SK-N-SH treated with all-trans-retinoic acid at 6 μM for 48 hours (cell line): ENCODE results near the gene FPGS.

Experiments used
- ATAC-seq: fragments of 200-7000 bp; cut with Tn5 transposase; 3 replicates; pipeline ENCODE4 v1.9.1; 2020; ENCODE audit warnings: mild to moderate bottlenecking, moderate library complexity
- ARNTL ChIP-seq: fragments of 450-650 bp; formaldehyde crosslinking; IDR thresholded peaks from 2 replicates; pipeline ENCODE4 v1.5.0; 2020; ENCODE audit warnings: low read depth, mild to moderate bottlenecking, moderate library complexity, borderline replicate concordance
- BACH2 ChIP-seq: fragments of 250-450 bp; sonication (Bioruptor Pico); IDR thresholded peaks from 2 replicates; pipeline ENCODE4 v1.9.0; 2021; ENCODE audit warnings: mild to moderate bottlenecking, borderline replicate concordance
- CREB5 ChIP-seq: fragments of 250-450 bp; sonication (Bioruptor Pico); IDR thresholded peaks from 2 replicates; pipeline ENCODE4 v1.5.1; 2020; ENCODE audit warnings: low read depth, mild to moderate bottlenecking, moderate library complexity
- ESRRG ChIP-seq: fragments of 250-450 bp; sonication (Bioruptor Pico); IDR thresholded peaks from 2 replicates; pipeline ENCODE4 v1.6.1; 2021; ENCODE audit warnings: mild to moderate bottlenecking
- GLIS3 ChIP-seq: fragments of 250-450 bp; sonication (Bioruptor Pico); IDR thresholded peaks from 2 replicates; pipeline ENCODE4 v1.5.0; 2020; ENCODE audit warnings: mild to moderate bottlenecking, moderate library complexity
- ISL1 ChIP-seq: fragments of 250-450 bp; sonication (Bioruptor Pico); IDR thresholded peaks from 2 replicates; pipeline ENCODE4 v2.1.2; 2022; ENCODE audit warnings: mild to moderate bottlenecking, moderate library complexity
- POU6F1 ChIP-seq: fragments of 250-450 bp; sonication (Bioruptor Pico); IDR thresholded peaks from 2 replicates; pipeline ENCODE4 v1.8.0; 2021; ENCODE audit warnings: low read depth, mild to moderate bottlenecking, moderate library complexity, borderline replicate concordance
- PPARA ChIP-seq: fragments of 250-450 bp; sonication (Bioruptor Pico); IDR thresholded peaks from 2 replicates; pipeline ENCODE4 v1.5.0; 2020; ENCODE audit warnings: mild to moderate bottlenecking, borderline replicate concordance
- RARB ChIP-seq: fragments of 250-450 bp; sonication (Bioruptor Pico); IDR thresholded peaks from 2 replicates; pipeline ENCODE4 v1.8.0; 2021; ENCODE audit warnings: mild to moderate bottlenecking, moderate library complexity
- TCF4 ChIP-seq: fragments of 250-450 bp; sonication (Bioruptor Pico); IDR thresholded peaks from 2 replicates; pipeline ENCODE4 v1.8.0; 2021; ENCODE audit warnings: mild to moderate bottlenecking, moderate library complexity, borderline replicate concordance
- TOX ChIP-seq: fragments of 250-450 bp; sonication (Bioruptor Pico); IDR thresholded peaks from 2 replicates; pipeline ENCODE4 v1.8.0; 2021; ENCODE audit warnings: mild to moderate bottlenecking, moderate library complexity, borderline replicate concordance
- ZC3H10 ChIP-seq: fragments of 250-450 bp; sonication (Bioruptor Pico); IDR thresholded peaks from 2 replicates; pipeline ENCODE4 v1.5.1; 2021; ENCODE audit warnings: mild to moderate bottlenecking, moderate library complexity
- ZFP3 ChIP-seq: fragments of 250-450 bp; sonication (Bioruptor Pico); IDR thresholded peaks from 2 replicates; pipeline ENCODE4 v1.5.0; 2020; ENCODE audit warnings: mild to moderate bottlenecking, moderate library complexity
- ZFP30 ChIP-seq: fragments of 450-650 bp; formaldehyde crosslinking; IDR thresholded peaks from 2 replicates; pipeline ENCODE4 v1.5.0; 2022; ENCODE audit warnings: mild to moderate bottlenecking, moderate library complexity
- ZNF565 ChIP-seq: fragments of 450-650 bp; formaldehyde crosslinking; conservative IDR thresholded peaks from 2 replicates; pipeline ENCODE4 v1.5.0; 2020; ENCODE audit warnings: low read depth, mild to moderate bottlenecking, moderate library complexity
- ZNF70 ChIP-seq: fragments of 450-650 bp; formaldehyde crosslinking; IDR thresholded peaks from 2 replicates; pipeline ENCODE4 v1.5.0; 2020; ENCODE audit warnings: mild to moderate bottlenecking, moderate library complexity
- TF ChIP-seq, protein P1 (sequence below): fragments of 250-450 bp; sonication (Bioruptor Pico); IDR thresholded peaks from 2 replicates; pipeline ENCODE4 v1.5.0; 2020; ENCODE audit warnings: mild to moderate bottlenecking, moderate library complexity
- TF ChIP-seq, protein P2 (sequence below): fragments of 250-450 bp; sonication (Bioruptor Pico); IDR thresholded peaks from 2 replicates; pipeline ENCODE4 v1.5.1; 2021; ENCODE audit warnings: mild to moderate bottlenecking, moderate library complexity

The FPGS gene

DNA sequence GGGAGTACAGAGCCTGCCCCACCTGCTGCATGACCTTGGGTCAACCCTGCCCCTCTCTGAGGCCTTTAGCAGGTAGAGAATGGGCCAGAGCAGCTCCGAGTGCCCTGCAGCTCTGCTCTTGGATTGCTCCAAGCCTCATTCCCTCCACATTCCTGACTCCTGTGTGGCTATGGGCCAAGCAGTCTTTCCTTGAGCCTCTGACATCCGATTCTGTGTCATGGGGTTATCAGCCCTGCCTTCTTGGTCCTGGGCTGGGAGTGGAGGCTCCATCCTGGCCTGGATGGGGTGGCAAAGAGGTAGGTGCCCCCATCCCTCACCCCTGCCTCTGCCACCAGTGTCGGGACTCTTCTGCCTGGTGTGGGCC lies 13.7 kb downstream of the FPGS start:
- ATAC-seq = peak; percentile 3; the same call in 2 of the 3 replicates
- TF ChIP-seq ESRRG (CRISPR knock-in tag) (no peak), ARNTL (CRISPR knock-in tag) (no peak), ZFP30 (CRISPR knock-in tag) (no peak), ZNF70 (no peak), CREB5 (CRISPR knock-in tag) (no peak), TCF4 (CRISPR knock-in tag) (no peak), BACH2 (no peak)
- TF ChIP-seq, all 23 proteins: peak for 0

DNA sequence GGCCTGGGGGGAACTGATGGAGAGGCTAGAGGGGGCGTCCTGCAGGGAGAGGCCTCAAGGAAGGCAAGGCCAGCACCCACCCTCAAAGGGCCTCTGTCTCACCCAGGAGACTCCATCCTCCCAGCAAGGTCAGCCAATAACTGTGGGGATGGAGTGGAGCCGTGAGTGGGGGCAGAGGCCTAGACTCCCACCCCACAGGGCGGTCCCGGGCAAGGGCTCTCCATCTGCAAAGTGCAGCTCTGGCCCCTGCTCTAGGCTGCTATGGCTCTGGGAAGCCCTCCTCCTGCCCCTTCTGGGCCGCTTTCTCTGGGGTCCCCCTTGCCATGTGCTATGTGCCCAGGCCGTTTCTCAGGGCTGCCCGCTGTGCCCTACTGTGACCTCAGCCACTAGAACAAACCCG lies 14.0 kb downstream of the FPGS start:
- peak; percentile 3; the same call in 2 of the 3 replicates for ATAC-seq

GRCh38 chr9:127817881-127818434 lies 15.3 kb downstream of the FPGS start:
- ATAC-seq = peak; percentile 26; the same call in 2 of the 3 replicates
- TF ChIP-seq TOX (CRISPR knock-in tag) = no peak
- no peak for TF ChIP-seq GLIS3 (CRISPR knock-in tag)
- TF ChIP-seq, protein P1, sequence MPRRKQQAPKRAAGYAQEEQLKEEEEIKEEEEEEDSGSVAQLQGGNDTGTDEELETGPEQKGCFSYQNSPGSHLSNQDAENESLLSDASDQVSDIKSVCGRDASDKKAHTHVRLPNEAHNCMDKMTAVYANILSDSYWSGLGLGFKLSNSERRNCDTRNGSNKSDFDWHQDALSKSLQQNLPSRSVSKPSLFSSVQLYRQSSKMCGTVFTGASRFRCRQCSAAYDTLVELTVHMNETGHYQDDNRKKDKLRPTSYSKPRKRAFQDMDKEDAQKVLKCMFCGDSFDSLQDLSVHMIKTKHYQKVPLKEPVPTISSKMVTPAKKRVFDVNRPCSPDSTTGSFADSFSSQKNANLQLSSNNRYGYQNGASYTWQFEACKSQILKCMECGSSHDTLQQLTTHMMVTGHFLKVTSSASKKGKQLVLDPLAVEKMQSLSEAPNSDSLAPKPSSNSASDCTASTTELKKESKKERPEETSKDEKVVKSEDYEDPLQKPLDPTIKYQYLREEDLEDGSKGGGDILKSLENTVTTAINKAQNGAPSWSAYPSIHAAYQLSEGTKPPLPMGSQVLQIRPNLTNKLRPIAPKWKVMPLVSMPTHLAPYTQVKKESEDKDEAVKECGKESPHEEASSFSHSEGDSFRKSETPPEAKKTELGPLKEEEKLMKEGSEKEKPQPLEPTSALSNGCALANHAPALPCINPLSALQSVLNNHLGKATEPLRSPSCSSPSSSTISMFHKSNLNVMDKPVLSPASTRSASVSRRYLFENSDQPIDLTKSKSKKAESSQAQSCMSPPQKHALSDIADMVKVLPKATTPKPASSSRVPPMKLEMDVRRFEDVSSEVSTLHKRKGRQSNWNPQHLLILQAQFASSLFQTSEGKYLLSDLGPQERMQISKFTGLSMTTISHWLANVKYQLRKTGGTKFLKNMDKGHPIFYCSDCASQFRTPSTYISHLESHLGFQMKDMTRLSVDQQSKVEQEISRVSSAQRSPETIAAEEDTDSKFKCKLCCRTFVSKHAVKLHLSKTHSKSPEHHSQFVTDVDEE (CRISPR knock-in tag) = peak; percentile 25; the same call in 1 of the 2 replicates

More for the DNA sequence above, 14.0 kb downstream of the FPGS start:
- TF ChIP-seq RARB (CRISPR knock-in tag) (no peak), ZC3H10 (CRISPR knock-in tag) (no peak), TCF4 (CRISPR knock-in tag) (no peak), BACH2 (no peak), ZFP3 (CRISPR knock-in tag) (no peak)
- TF ChIP-seq, all 23 proteins: peak for 0

GRCh38 chr9:127818574-127818973 lies 15.9 kb downstream of the FPGS start:
- ATAC-seq = no peak
- TF ChIP-seq, protein P1 (CRISPR knock-in tag) = no peak
- TF ChIP-seq ARNTL (CRISPR knock-in tag) (no peak), ESRRG (CRISPR knock-in tag) (no peak), ZFP3 (CRISPR knock-in tag) (no peak), ZC3H10 (CRISPR knock-in tag) (no peak), TOX (CRISPR knock-in tag) (no peak), TCF4 (CRISPR knock-in tag) (no peak), PPARA (CRISPR knock-in tag) (no peak), GLIS3 (CRISPR knock-in tag) (no peak), RARB (CRISPR knock-in tag) (no peak), ISL1 (CRISPR knock-in tag) (no peak), ZNF565 (CRISPR knock-in tag) (no peak), POU6F1 (CRISPR knock-in tag) (no peak)
- TF ChIP-seq, protein P2, sequence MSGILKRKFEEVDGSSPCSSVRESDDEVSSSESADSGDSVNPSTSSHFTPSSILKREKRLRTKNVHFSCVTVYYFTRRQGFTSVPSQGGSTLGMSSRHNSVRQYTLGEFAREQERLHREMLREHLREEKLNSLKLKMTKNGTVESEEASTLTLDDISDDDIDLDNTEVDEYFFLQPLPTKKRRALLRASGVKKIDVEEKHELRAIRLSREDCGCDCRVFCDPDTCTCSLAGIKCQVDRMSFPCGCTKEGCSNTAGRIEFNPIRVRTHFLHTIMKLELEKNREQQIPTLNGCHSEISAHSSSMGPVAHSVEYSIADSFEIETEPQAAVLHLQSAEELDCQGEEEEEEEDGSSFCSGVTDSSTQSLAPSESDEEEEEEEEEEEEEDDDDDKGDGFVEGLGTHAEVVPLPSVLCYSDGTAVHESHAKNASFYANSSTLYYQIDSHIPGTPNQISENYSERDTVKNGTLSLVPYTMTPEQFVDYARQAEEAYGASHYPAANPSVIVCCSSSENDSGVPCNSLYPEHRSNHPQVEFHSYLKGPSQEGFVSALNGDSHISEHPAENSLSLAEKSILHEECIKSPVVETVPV (CRISPR knock-in tag) = no peak
